Measurements from ENCODE around the gene ASF1B. TPM values are rescaled to one million over a fixed set of nuclear protein-coding genes. Genes with fewer than 3 reads are reported as not detected.

The ASF1B gene
- total and polyA plus RNA-seq, 2 experiments from 2014 or later = 33.3 to 36.9 TPM

DNA sequence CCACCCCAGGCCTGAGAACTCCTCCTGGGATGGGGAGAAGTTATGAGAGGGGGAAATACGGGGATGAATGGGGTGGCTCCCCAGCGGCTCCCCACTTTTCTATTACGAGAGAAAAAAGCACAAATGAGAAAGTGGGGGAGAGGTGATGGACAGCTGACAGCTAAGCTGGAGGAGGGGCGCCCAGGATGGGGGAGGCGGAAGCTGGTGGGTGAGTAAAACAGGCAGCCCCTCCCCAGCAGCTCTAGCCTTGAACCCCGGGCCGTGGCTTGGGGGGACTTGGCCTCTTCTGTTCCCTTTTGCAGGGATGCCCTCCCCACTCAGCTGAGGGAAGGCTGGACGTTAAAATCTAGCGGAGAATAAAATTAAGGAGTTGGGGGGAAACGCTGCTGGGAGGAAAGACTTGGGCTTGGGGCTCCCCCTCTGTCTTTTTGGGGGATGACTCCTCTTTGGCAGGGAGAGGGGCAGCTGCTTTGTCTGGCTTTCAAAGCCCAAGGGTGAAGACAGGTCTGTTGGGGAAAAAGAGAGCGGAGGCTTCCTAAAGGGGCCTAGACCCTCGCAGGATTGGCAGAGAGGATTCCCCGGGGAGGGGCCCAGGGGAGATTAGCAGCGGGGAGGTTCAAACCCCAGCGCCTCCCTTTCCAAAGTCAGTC, 44.5 kb downstream of the ASF1B start:
- H3K27me3 Mint-ChIP-seq (ENCODE audit: insufficient read depth, low read depth, poor library complexity) = peaks cover 23% of the 10 kb centered on the region
- peaks cover 8% of the 10 kb centered on the region for H3K4me1 ChIP-seq (ENCODE audit: insufficient read depth)
- H3K36me3 Mint-ChIP-seq (ENCODE audit: low read depth) = peaks cover 32% of the 10 kb centered on the region
- no peaks in the 10 kb centered on the region for H3K9me2 ChIP-seq (ENCODE audit: insufficient read depth)
- H3K4me3 Mint-ChIP-seq = peak overlapping the region; percentile 91
- H2AFZ ChIP-seq = peak overlapping the region; percentile 90; the same call in 1 of the 2 replicates
- H3K27me3 ChIP-seq (ENCODE audit: insufficient read depth) = peaks cover 16% of the 10 kb centered on the region
- peak overlapping the region; percentile 93 for H3K4me3 ChIP-seq
- peaks cover 12% of the 10 kb centered on the region for H3K4me1 Mint-ChIP-seq
- peaks cover 9% of the 10 kb centered on the region; the same call in 1 of the 2 replicates for H3K36me3 ChIP-seq (ENCODE audit: insufficient read depth)
- DNase-seq (ENCODE audit: low spot score) = peak; percentile 65
- peak overlapping the region; percentile 99 for H3K4me2 ChIP-seq
- TF ChIP-seq NANOG (IDR thresholded peaks at IDR 0.05; ENCODE audit: borderline replicate concordance) (no peak), POLR2AphosphoS5 (IDR thresholded peaks at IDR 0.05; ENCODE audit: low read depth) (peak; percentile 31; the same call in 1 of the 2 replicates), STAT1 (IDR thresholded peaks at IDR 0.05; ENCODE audit: unreplicated experiment) (no peak), EZH2phosphoT487 (IDR thresholded peaks at IDR 0.05; ENCODE audit: unreplicated experiment) (no peak), CREB1 (CRISPR knock-in tag; IDR thresholded peaks at IDR 0.05; ENCODE audit: low read depth) (no peak), ZNF331 (CRISPR knock-in tag; IDR thresholded peaks at IDR 0.05; ENCODE audit: low read depth) (no peak), EZH2 (IDR thresholded peaks at IDR 0.05; ENCODE audit: low read depth, unreplicated experiment) (no peak), JUNB (IDR thresholded peaks at IDR 0.05; ENCODE audit: unreplicated experiment) (no peak), ZNF114 (CRISPR knock-in tag; IDR thresholded peaks at IDR 0.05) (no peak)
- TF ChIP-seq, protein P1, sequence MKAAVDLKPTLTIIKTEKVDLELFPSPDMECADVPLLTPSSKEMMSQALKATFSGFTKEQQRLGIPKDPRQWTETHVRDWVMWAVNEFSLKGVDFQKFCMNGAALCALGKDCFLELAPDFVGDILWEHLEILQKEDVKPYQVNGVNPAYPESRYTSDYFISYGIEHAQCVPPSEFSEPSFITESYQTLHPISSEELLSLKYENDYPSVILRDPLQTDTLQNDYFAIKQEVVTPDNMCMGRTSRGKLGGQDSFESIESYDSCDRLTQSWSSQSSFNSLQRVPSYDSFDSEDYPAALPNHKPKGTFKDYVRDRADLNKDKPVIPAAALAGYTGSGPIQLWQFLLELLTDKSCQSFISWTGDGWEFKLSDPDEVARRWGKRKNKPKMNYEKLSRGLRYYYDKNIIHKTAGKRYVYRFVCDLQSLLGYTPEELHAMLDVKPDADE (IDR thresholded peaks at IDR 0.05) = peak; percentile 25; the same call in 1 of the 2 replicates
- TF ChIP-seq, protein P2, sequence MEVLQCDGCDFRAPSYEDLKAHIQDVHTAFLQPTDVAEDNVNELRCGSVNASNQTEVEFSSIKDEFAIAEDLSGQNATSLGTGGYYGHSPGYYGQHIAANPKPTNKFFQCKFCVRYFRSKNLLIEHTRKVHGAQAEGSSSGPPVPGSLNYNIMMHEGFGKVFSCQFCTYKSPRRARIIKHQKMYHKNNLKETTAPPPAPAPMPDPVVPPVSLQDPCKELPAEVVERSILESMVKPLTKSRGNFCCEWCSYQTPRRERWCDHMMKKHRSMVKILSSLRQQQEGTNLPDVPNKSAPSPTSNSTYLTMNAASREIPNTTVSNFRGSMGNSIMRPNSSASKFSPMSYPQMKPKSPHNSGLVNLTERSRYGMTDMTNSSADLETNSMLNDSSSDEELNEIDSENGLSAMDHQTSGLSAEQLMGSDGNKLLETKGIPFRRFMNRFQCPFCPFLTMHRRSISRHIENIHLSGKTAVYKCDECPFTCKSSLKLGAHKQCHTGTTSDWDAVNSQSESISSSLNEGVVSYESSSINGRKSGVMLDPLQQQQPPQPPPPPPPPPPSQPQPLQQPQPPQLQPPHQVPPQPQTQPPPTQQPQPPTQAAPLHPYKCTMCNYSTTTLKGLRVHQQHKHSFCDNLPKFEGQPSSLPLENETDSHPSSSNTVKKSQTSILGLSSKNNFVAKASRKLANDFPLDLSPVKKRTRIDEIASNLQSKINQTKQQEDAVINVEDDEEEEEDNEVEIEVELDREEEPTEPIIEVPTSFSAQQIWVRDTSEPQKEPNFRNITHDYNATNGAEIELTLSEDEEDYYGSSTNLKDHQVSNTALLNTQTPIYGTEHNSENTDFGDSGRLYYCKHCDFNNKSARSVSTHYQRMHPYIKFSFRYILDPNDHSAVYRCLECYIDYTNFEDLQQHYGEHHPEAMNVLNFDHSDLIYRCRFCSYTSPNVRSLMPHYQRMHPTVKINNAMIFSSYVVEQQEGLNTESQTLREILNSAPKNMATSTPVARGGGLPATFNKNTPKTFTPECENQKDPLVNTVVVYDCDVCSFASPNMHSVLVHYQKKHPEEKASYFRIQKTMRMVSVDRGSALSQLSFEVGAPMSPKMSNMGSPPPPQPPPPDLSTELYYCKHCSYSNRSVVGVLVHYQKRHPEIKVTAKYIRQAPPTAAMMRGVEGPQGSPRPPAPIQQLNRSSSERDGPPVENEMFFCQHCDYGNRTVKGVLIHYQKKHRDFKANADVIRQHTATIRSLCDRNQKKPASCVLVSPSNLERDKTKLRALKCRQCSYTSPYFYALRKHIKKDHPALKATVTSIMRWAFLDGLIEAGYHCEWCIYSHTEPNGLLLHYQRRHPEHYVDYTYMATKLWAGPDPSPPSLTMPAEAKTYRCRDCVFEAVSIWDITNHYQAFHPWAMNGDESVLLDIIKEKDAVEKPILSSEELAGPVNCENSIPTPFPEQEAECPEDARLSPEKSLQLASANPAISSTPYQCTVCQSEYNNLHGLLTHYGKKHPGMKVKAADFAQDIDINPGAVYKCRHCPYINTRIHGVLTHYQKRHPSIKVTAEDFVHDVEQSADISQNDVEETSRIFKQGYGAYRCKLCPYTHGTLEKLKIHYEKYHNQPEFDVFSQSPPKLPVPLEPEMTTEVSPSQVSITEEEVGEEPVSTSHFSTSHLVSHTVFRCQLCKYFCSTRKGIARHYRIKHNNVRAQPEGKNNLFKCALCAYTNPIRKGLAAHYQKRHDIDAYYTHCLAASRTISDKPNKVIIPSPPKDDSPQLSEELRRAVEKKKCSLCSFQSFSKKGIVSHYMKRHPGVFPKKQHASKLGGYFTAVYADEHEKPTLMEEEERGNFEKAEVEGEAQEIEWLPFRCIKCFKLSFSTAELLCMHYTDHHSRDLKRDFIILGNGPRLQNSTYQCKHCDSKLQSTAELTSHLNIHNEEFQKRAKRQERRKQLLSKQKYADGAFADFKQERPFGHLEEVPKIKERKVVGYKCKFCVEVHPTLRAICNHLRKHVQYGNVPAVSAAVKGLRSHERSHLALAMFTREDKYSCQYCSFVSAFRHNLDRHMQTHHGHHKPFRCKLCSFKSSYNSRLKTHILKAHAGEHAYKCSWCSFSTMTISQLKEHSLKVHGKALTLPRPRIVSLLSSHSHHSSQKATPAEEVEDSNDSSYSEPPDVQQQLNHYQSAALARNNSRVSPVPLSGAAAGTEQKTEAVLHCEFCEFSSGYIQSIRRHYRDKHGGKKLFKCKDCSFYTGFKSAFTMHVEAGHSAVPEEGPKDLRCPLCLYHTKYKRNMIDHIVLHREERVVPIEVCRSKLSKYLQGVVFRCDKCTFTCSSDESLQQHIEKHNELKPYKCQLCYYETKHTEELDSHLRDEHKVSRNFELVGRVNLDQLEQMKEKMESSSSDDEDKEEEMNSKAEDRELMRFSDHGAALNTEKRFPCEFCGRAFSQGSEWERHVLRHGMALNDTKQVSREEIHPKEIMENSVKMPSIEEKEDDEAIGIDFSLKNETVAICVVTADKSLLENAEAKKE (CRISPR knock-in tag; IDR thresholded peaks at IDR 0.05) = no peak
- TF ChIP-seq, protein P3, sequence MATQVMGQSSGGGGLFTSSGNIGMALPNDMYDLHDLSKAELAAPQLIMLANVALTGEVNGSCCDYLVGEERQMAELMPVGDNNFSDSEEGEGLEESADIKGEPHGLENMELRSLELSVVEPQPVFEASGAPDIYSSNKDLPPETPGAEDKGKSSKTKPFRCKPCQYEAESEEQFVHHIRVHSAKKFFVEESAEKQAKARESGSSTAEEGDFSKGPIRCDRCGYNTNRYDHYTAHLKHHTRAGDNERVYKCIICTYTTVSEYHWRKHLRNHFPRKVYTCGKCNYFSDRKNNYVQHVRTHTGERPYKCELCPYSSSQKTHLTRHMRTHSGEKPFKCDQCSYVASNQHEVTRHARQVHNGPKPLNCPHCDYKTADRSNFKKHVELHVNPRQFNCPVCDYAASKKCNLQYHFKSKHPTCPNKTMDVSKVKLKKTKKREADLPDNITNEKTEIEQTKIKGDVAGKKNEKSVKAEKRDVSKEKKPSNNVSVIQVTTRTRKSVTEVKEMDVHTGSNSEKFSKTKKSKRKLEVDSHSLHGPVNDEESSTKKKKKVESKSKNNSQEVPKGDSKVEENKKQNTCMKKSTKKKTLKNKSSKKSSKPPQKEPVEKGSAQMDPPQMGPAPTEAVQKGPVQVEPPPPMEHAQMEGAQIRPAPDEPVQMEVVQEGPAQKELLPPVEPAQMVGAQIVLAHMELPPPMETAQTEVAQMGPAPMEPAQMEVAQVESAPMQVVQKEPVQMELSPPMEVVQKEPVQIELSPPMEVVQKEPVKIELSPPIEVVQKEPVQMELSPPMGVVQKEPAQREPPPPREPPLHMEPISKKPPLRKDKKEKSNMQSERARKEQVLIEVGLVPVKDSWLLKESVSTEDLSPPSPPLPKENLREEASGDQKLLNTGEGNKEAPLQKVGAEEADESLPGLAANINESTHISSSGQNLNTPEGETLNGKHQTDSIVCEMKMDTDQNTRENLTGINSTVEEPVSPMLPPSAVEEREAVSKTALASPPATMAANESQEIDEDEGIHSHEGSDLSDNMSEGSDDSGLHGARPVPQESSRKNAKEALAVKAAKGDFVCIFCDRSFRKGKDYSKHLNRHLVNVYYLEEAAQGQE (IDR thresholded peaks at IDR 0.05; ENCODE audit: unreplicated experiment) = no peak
- TF ChIP-seq, protein P4, sequence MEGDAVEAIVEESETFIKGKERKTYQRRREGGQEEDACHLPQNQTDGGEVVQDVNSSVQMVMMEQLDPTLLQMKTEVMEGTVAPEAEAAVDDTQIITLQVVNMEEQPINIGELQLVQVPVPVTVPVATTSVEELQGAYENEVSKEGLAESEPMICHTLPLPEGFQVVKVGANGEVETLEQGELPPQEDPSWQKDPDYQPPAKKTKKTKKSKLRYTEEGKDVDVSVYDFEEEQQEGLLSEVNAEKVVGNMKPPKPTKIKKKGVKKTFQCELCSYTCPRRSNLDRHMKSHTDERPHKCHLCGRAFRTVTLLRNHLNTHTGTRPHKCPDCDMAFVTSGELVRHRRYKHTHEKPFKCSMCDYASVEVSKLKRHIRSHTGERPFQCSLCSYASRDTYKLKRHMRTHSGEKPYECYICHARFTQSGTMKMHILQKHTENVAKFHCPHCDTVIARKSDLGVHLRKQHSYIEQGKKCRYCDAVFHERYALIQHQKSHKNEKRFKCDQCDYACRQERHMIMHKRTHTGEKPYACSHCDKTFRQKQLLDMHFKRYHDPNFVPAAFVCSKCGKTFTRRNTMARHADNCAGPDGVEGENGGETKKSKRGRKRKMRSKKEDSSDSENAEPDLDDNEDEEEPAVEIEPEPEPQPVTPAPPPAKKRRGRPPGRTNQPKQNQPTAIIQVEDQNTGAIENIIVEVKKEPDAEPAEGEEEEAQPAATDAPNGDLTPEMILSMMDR (conservative IDR thresholded peaks at IDR 0.05; ENCODE audit: low read depth in 2 of 2) = peak; percentile 32 to 42
- H3K9me3 Mint-ChIP-seq = peaks cover 15% of the 10 kb centered on the region
- no peaks in the 10 kb centered on the region for H3K79me2 ChIP-seq (replicated peaks; ENCODE audit: insufficient read depth)
- no peak overlapping the region for H3K27ac Mint-ChIP-seq
- H4K20me1 ChIP-seq (replicated peaks; ENCODE audit: insufficient read depth) = peaks cover 6% of the 10 kb centered on the region; the same call in 1 of the 2 replicates
- ATAC-seq = peak; percentile 25
- H3K27ac ChIP-seq (ENCODE audit: low read depth) = no peak overlapping the region
- peaks cover 27% of the 10 kb centered on the region for H3F3A ChIP-seq (replicated peaks; ENCODE audit: low read depth)

Measured in GM23338 (cell line).